Left ventricle myocardium inferior (tissue), 1 donor: ENCODE data around the gene ATP13A4. TPM values are rescaled to one million over a fixed set of nuclear protein-coding genes. Genes with fewer than 3 reads are reported as not detected.

Experiments
- DNase-seq: peaks from one replicate; pipeline ENCODE4 v3.0.0-alpha.2; 2020
- H3K27ac ChIP-seq: fragments of 200-600 bp; replicated peaks from 2 replicates; pipeline ENCODE4 v1.8.0; 2021
- H3K27me3 ChIP-seq: fragments of 200-600 bp; 2 replicates; pipeline ENCODE4 v1.8.0; 2021; ENCODE audit warnings: low read depth
- H3K36me3 ChIP-seq: fragments of 200-600 bp; 2 replicates; pipeline ENCODE4 v1.8.0; 2021
- H3K4me1 ChIP-seq: fragments of 200-600 bp; 2 replicates; pipeline ENCODE4 v1.8.0; 2021
- H3K4me3 ChIP-seq: fragments of 200-600 bp; 2 replicates; pipeline ENCODE4 v1.8.0; 2021; ENCODE audit warnings: mild to moderate bottlenecking, moderate library complexity
- H3K9me3 ChIP-seq: fragments of 200-600 bp; replicated peaks from 2 replicates; pipeline ENCODE4 v1.8.0; 2021
- CTCF ChIP-seq: fragments of 200-600 bp; IDR thresholded peaks from 2 replicates; pipeline ENCODE4 v1.8.0; 2021; ENCODE audit warnings: antibody characterized with exemption, mild to moderate bottlenecking, borderline replicate concordance
- intact Hi-C: fragments of 100-400 bp; cut with micrococcal nuclease; formaldehyde crosslinking; loops from one replicate; pipeline ENCODE4 v1.11.0; 2022
- total RNA-seq: library from RNA; stranded (reverse); fragmentation: NEBNext Ultra II Directional; extraction: Animal tissue kit (Norgen Biotek cat#: 25700); gene quantifications from one replicate; pipeline ENCODE4 v1.2.1, GENCODE V29; 2021
- donor health status: DM: no; HTN: yes; CAD: no; lungs with severe emphysema.

ATP13A4 gene
- total RNA-seq, 1 donor from 2014 or later = 0.52 TPM

GRCh38 chr3:193515966-193516365, 38.7 kb downstream of the ATP13A4 start:
- no peaks in the 10 kb centered on the region for H3K9me3 ChIP-seq
- no peaks in the 10 kb centered on the region for H3K36me3 ChIP-seq
- H3K4me1 ChIP-seq = no peaks in the 10 kb centered on the region
- no peaks in the 10 kb centered on the region for H3K27me3 ChIP-seq
- no peak overlapping the region for H3K27ac ChIP-seq
- no peak for TF ChIP-seq CTCF
- intact Hi-C loops = no loop called here
- no peak overlapping the region for H3K4me3 ChIP-seq
- DNase-seq = no peak

GRCh38 chr3:193510154-193510553, 44.5 kb downstream of the ATP13A4 start:
- H3K4me1 ChIP-seq = no peaks in the 10 kb centered on the region
- H3K27me3 ChIP-seq = no peaks in the 10 kb centered on the region
- no peak overlapping the region for H3K27ac ChIP-seq
- no peak for TF ChIP-seq CTCF
- DNase-seq = no peak
- H3K4me3 ChIP-seq = no peak overlapping the region
- H3K9me3 ChIP-seq = no peaks in the 10 kb centered on the region
- H3K36me3 ChIP-seq = no peaks in the 10 kb centered on the region
- intact Hi-C loops = no loop called here

GRCh38 chr3:193509103-193509965, 45.4 kb downstream of the ATP13A4 start:
- no peak overlapping the region for H3K27ac ChIP-seq
- H3K9me3 ChIP-seq = no peaks in the 10 kb centered on the region
- no peak overlapping the region for H3K4me3 ChIP-seq
- no peaks in the 10 kb centered on the region for H3K36me3 ChIP-seq
- no peak for DNase-seq
- intact Hi-C loops = no loop called here
- H3K27me3 ChIP-seq = no peaks in the 10 kb centered on the region
- H3K4me1 ChIP-seq = no peaks in the 10 kb centered on the region
- TF ChIP-seq CTCF = no peak

- Histone ChIP-seq H3K9me3 (no peaks in the 10 kb centered on the region), H3K4me3 (no peak overlapping the region), H3K36me3 (no peaks in the 10 kb centered on the region), H3K27me3 (no peaks in the 10 kb centered on the region), H3K4me1 (no peaks in the 10 kb centered on the region), H3K27ac (no peak overlapping the region)
- intact Hi-C loops = no loop called here
- no peak for TF ChIP-seq CTCF
- no peak for DNase-seq
Observed at GRCh38 chr3:193508108-193508507, 46.6 kb downstream of the ATP13A4 start.

- Histone ChIP-seq H3K4me1 (no peaks in the 10 kb centered on the region), H3K27ac (no peak overlapping the region), H3K36me3 (no peaks in the 10 kb centered on the region), H3K9me3 (no peaks in the 10 kb centered on the region), H3K4me3 (no peak overlapping the region), H3K27me3 (no peaks in the 10 kb centered on the region)
- intact Hi-C loops = no loop called here
- TF ChIP-seq CTCF = no peak
- no peak for DNase-seq
Observed at GRCh38 chr3:193507566-193507965, 47.1 kb downstream of the ATP13A4 start.
